ACC112 (cell line): ENCODE measurements around the gene TAS2R1.
"Not testable (repeated sequence)": the region's sequence is repeated elsewhere in the genome, so short reads cannot be mapped to it uniquely, and the experiment has no call there.

Source experiments
- H2AFZ ChIP-seq: fragments of 200-600 bp; sonication (generic); one replicate; pipeline ENCODE4 v1.6.0; 2017; ENCODE audit warnings: antibody characterized with exemption, low read length; ENCODE audit not compliant: unreplicated experiment
- H3K27ac ChIP-seq: fragments of 200-600 bp; sonication (generic); 2 replicates; pipeline ENCODE4 v1.5.1; 2014; ENCODE audit warnings: low read depth, mild to moderate bottlenecking, antibody characterized with exemption, low read length, moderate library complexity
- H3K27me3 ChIP-seq: fragments of 200-600 bp; sonication (generic); 2 replicates; pipeline ENCODE4 v1.6.1; 2014; ENCODE audit warnings: mild to moderate bottlenecking, antibody characterized with exemption, low read length, moderate library complexity, mixed read lengths; ENCODE audit not compliant: insufficient read depth
- H3K36me3 ChIP-seq: fragments of 200-600 bp; sonication (generic); 2 replicates; pipeline ENCODE4 v1.6.1; 2016; ENCODE audit warnings: mild to moderate bottlenecking, antibody characterized with exemption, low read length, moderate library complexity, mixed read lengths; ENCODE audit not compliant: insufficient read depth
- H3K4me1 ChIP-seq: fragments of 200-600 bp; sonication (generic); one replicate; pipeline ENCODE4 v1.6.1; 2016; ENCODE audit warnings: low read length, mixed read lengths; ENCODE audit not compliant: insufficient read depth, unreplicated experiment, control insufficient read depth
- H3K4me3 ChIP-seq: fragments of 200-600 bp; sonication (generic); 2 replicates; pipeline ENCODE4 v1.5.1; 2014; ENCODE audit warnings: mild to moderate bottlenecking, low read depth, low read length
- H3K79me2 ChIP-seq: fragments of 200-600 bp; sonication (generic); one replicate; pipeline ENCODE4 v1.6.0; 2016; ENCODE audit warnings: low read length; ENCODE audit not compliant: control insufficient read depth, unreplicated experiment, insufficient read depth

Gene TAS2R1

GRCh38 chr5:9608093-9608492 lies 22.1 kb downstream of the TAS2R1 start:
- Histone ChIP-seq H3K4me3 (no peak overlapping the region), H3K27me3 (no peaks in the 10 kb centered on the region), H3K79me2 (no peaks in the 10 kb centered on the region), H3K4me1 (peaks cover 4% of the 10 kb centered on the region), H2AFZ (no peak overlapping the region), H3K27ac (no peak overlapping the region), H3K36me3 (no peaks in the 10 kb centered on the region)

GRCh38 chr5:9605041-9605838 lies 24.9 kb downstream of the TAS2R1 start:
- Histone ChIP-seq H3K27me3 (peaks cover 8% of the 10 kb centered on the region; the same call in 1 of the 2 replicates), H3K4me3 (no peak overlapping the region), H3K36me3 (no peaks in the 10 kb centered on the region), H2AFZ (no peak overlapping the region), H3K79me2 (no peaks in the 10 kb centered on the region), H3K4me1 (peaks cover 4% of the 10 kb centered on the region), H3K27ac (no peak overlapping the region)

GRCh38 chr5:9604416-9604815 lies 25.7 kb downstream of the TAS2R1 start:
- Histone ChIP-seq H3K36me3 (no peaks in the 10 kb centered on the region), H3K79me2 (no peaks in the 10 kb centered on the region), H3K27ac (no peak overlapping the region), H3K4me1 (peaks cover 4% of the 10 kb centered on the region), H3K4me3 (no peak overlapping the region), H2AFZ (no peak overlapping the region), H3K27me3 (peaks cover 11% of the 10 kb centered on the region; the same call in 1 of the 2 replicates)

GRCh38 chr5:9601055-9601739 lies 29.0 kb downstream of the TAS2R1 start:
- Histone ChIP-seq H3K79me2 (no peaks in the 10 kb centered on the region), H3K4me3 (no peak overlapping the region), H3K4me1 (peaks cover 4% of the 10 kb centered on the region), H3K27ac (no peak overlapping the region), H3K27me3 (peaks cover 37% of the 10 kb centered on the region), H2AFZ (no peak overlapping the region), H3K36me3 (no peaks in the 10 kb centered on the region)

- Histone ChIP-seq H3K27ac (no peak overlapping the region), H3K27me3 (peaks cover 51% of the 10 kb centered on the region), H3K4me1 (no peaks in the 10 kb centered on the region), H2AFZ (no peak overlapping the region), H3K4me3 (no peak overlapping the region), H3K79me2 (no peaks in the 10 kb centered on the region), H3K36me3 (no peaks in the 10 kb centered on the region)
Measured at GRCh38 chr5:9599391-9599790, 30.8 kb downstream of the TAS2R1 start.

GRCh38 chr5:9598329-9598728 lies 31.8 kb downstream of the TAS2R1 start:
- H3K79me2 ChIP-seq, H3K4me1 ChIP-seq, H3K27ac ChIP-seq, H3K4me3 ChIP-seq, H2AFZ ChIP-seq, H3K36me3 ChIP-seq: not testable (repeated sequence)
- H3K27me3 ChIP-seq: peaks cover 51% of the 10 kb centered on the region

- not testable (repeated sequence) for H3K36me3 ChIP-seq, H3K4me3 ChIP-seq, H3K27ac ChIP-seq, H2AFZ ChIP-seq, H3K4me1 ChIP-seq, H3K79me2 ChIP-seq
- H3K27me3 ChIP-seq: peaks cover 51% of the 10 kb centered on the region
Measured at GRCh38 chr5:9597322-9597721, 32.8 kb downstream of the TAS2R1 start.

GRCh38 chr5:9596824-9597223 lies 33.3 kb downstream of the TAS2R1 start:
- H2AFZ ChIP-seq: no peak overlapping the region

GRCh38 chr5:9596171-9596780 lies 33.9 kb downstream of the TAS2R1 start:
- Histone ChIP-seq H3K36me3 (no peaks in the 10 kb centered on the region), H3K27ac (no peak overlapping the region), H3K27me3 (peaks cover 49% of the 10 kb centered on the region), H3K79me2 (no peaks in the 10 kb centered on the region), H2AFZ (no peak overlapping the region), H3K4me1 (no peaks in the 10 kb centered on the region), H3K4me3 (no peak overlapping the region)

More at GRCh38 chr5:9596824-9597223, 33.3 kb downstream of the TAS2R1 start:
- no peak overlapping the region for H3K27ac ChIP-seq
- no peaks in the 10 kb centered on the region for H3K79me2 ChIP-seq
- H3K4me3 ChIP-seq: no peak overlapping the region
- no peaks in the 10 kb centered on the region for H3K36me3 ChIP-seq
- no peaks in the 10 kb centered on the region for H3K4me1 ChIP-seq
- peaks cover 51% of the 10 kb centered on the region for H3K27me3 ChIP-seq

GRCh38 chr5:9594913-9595312 lies 35.2 kb downstream of the TAS2R1 start:
- no peak overlapping the region for H3K27ac ChIP-seq
- peaks cover 41% of the 10 kb centered on the region for H3K27me3 ChIP-seq
- no peaks in the 10 kb centered on the region for H3K4me1 ChIP-seq
- no peak overlapping the region for H3K4me3 ChIP-seq
- no peaks in the 10 kb centered on the region for H3K36me3 ChIP-seq
- H3K79me2 ChIP-seq: no peaks in the 10 kb centered on the region
- no peak overlapping the region for H2AFZ ChIP-seq
